GM20000 (cell line): ENCODE results near the gene CYP4F8.

Experiments
- DNase-seq: peaks from one replicate; pipeline ENCODE4 v3.0.0; 2012; ENCODE audit warnings: low spot score
- CTCF ChIP-seq: IDR thresholded peaks from 2 replicates; pipeline ENCODE4 v1.5.1; 2012; ENCODE audit warnings: mild to moderate bottlenecking, control low read depth; ENCODE audit errors: extremely low read depth, missing control alignments

CYP4F8 gene

DNA sequence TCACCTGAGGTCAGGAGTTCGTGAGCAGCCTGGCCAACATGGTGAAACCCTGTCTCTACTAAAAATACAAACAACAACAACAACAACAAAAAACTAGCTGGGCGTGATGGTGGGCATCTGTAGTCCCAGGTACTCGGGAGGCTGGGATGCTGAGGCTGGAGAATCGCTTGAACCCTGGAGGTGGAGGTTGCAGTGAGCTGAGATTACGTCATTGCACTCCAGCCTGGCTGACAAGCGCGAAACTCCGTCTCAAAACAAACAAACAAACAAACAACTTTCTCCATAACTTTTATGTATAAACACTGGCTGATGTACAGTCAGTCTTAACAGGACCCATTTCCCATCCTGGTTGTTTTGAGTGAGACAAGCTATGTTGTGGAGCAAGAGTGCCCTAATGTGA, 5.8 kb upstream of the CYP4F8 start:
- no peak for DNase-seq
- TF ChIP-seq CTCF = no peak

- DNase-seq = no peak
- TF ChIP-seq CTCF = no peak
These were observed 2.7 kb upstream of the CYP4F8 start for GRCh38 chr19:15612342-15612741.

DNA sequence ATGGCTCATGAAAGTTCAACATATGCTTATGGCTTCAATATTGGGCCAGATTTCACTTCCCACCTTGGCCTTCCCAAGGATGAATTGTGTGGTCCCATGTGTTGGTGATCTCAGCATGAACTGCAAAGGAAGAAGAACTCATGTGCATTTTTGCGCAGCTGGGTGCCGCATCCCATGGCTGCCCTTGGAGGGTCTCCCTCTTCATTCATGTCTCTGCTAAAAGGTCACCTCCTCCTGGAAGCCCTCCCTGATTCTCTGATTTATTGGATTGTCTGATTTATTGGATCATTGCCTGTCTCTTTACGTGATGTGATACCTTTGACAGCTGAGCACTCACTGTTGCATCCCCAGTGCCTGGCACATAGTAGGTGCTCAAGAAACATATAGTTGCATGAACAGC, 1.7 kb upstream of the CYP4F8 start:
- DNase-seq = no peak
- no peak for TF ChIP-seq CTCF

DNA sequence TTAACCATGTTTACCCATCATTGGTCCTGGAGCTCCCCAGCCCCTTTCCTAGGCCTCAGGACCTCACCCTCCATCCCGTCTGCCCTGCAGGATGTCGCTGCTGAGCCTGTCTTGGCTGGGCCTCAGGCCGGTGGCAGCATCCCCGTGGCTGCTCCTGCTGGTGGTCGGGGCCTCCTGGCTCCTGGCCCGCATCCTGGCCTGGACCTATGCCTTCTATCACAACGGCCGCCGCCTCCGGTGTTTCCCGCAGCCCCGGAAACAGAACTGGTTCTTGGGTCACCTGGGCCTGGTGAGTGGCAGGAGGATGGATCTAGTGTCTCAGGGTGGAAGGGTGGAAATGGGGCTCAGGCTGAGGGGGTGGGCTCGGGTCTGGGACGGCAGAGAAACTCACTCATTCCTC, 508 bp downstream of the CYP4F8 start:
- no peak for TF ChIP-seq CTCF
- DNase-seq = no peak

DNA sequence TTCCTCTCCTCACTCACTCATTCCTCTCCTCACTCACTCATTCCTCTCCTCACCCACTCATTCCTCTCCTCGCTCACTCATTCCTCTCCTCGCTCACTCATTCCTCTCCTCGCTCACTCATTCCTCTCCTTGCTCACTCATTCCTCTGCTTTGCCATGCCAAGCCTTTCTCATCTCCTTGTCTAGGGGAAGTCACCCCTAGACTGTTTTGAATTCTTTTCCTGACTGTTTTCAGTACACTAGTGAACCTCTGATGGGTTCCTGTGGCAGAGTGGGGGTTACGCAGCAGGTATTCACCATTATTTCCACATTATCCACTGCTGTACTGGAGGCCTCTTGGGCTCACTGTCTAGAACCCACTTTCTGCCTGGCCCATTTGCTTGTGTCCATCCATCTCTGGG, 1.2 kb downstream of the CYP4F8 start:
- no peak for TF ChIP-seq CTCF
- DNase-seq = no peak

DNA sequence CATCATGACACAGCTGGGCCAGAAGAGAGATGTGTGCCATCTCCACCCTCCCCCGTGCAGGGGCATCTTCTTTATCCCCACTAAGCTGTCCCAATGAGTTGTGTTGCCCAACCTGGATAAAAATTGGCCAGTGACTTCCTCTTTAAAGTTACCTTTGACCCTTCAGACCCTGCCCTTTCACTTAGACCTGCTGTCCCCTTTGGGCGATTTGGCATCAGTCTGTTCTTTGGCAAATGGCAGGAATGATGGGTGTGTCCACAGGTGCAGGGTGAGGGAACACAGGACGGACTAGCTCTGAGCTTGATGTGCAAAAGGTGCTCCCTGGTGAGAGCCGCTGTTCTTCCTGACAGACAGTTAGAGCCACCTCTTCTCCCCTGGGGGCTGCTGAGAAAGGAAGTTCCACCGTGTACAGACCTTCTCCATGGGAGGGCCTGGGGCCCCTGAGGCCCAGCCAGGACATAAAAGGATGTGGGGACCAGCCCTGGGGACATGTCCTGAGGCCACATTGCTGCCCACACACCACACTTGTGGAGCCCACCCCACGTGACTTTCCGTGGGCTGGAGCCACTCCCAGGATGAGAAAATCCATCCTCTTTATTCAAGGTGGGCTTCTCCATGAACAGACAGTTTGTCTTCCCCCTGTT, 1.7 kb downstream of the CYP4F8 start:
- no peak for DNase-seq
- TF ChIP-seq CTCF = no peak

- no peak for DNase-seq
- no peak for TF ChIP-seq CTCF
These were observed 3.3 kb downstream of the CYP4F8 start for GRCh38 chr19:15618321-15618720.
